Stimulated activated CD4-positive, alpha-beta T cell treated with anti-CD3 and anti-CD28 coated beads, Interleukin-12 subunit alpha, Interleukin-12 subunit beta, amount 100 ng/mL, for 24 hours (primary cell): ENCODE results near the gene CHI3L1.
"Not testable (repeated sequence)": the region's sequence is repeated elsewhere in the genome, so short reads cannot be mapped to it uniquely, and the experiment has no call there.

ENCODE experiments used
- DNase-seq, 2 experiments: peaks; one replicate each; pipeline ENCODE4 v3.0.0-alpha.2; 2020; ENCODE audit warnings: low read depth in 2 of 2

Gene CHI3L1

GRCh38 chr1:203186446-203187303, at the start of gene CHI3L1:
CHI3L1 (minus strand) TSS chr1:203186704; CDS start chr1:203186623, 81 bp downstream.
- DNase-seq: no peak

- DNase-seq: not testable (repeated sequence)
These were observed 48.4 kb upstream of the CHI3L1 start for GRCh38 chr1:203234901-203235300.

GRCh38 chr1:203229471-203230135, 43.1 kb upstream of the CHI3L1 start, which contains the start of gene CHIT1:
CHIT1 (minus strand) TSS chr1:203229673; CDS start chr1:203229636, 37 bp downstream.
- DNase-seq: no peak

- DNase-seq: no peak
These were observed 42.2 kb upstream of the CHI3L1 start for GRCh38 chr1:203228670-203229069.

- no peak for DNase-seq
These were observed 41.0 kb upstream of the CHI3L1 start for GRCh38 chr1:203227371-203228083.

- DNase-seq: no peak
These were observed 38.6 kb upstream of the CHI3L1 start for GRCh38 chr1:203225071-203225470.

GRCh38 chr1:203223012-203223775, 36.7 kb upstream of the CHI3L1 start:
- DNase-seq: no peak

- DNase-seq: no peak
These were observed 33.4 kb upstream of the CHI3L1 start for GRCh38 chr1:203219934-203220333.

- DNase-seq: no peak
These were observed 32.7 kb upstream of the CHI3L1 start for GRCh38 chr1:203219171-203219570.

- DNase-seq: no peak
These were observed 31.2 kb upstream of the CHI3L1 start for GRCh38 chr1:203217668-203218067.

GRCh38 chr1:203217139-203217655, 30.7 kb upstream of the CHI3L1 start:
- no peak for DNase-seq

GRCh38 chr1:203216274-203217138, 30.0 kb upstream of the CHI3L1 start:
- peak; percentile 13 to 43 for DNase-seq

- DNase-seq: no peak
These were observed 29.1 kb upstream of the CHI3L1 start for GRCh38 chr1:203215573-203215972.

GRCh38 chr1:203214871-203215270, 28.4 kb upstream of the CHI3L1 start:
- DNase-seq: no peak

GRCh38 chr1:203213126-203213525, 26.6 kb upstream of the CHI3L1 start:
- DNase-seq: no peak

GRCh38 chr1:203211812-203212211, 25.3 kb upstream of the CHI3L1 start:
- DNase-seq: no peak

GRCh38 chr1:203210988-203211387, 24.5 kb upstream of the CHI3L1 start:
- no peak for DNase-seq

- DNase-seq: no peak
These were observed 23.8 kb upstream of the CHI3L1 start for GRCh38 chr1:203210350-203210749.

GRCh38 chr1:203208181-203208580, 21.7 kb upstream of the CHI3L1 start:
- no peak for DNase-seq

GRCh38 chr1:203207751-203208150, 21.2 kb upstream of the CHI3L1 start:
- DNase-seq: no peak
